GM19328 (cell line): ENCODE results near the gene TSHZ3.

Experiments used
- ATAC-seq: cut with Tn5 transposase; IDR thresholded peaks from one replicate; pipeline ENCODE4 v1.9.1; 2021; ENCODE audit warnings: mild to moderate bottlenecking, moderate library complexity; ENCODE audit not compliant: unreplicated experiment

Gene TSHZ3

GRCh38 chr19:31290931-31291590 is 58.2 kb downstream of the TSHZ3 start:
- ATAC-seq: no peak

- no peak for ATAC-seq
Observed at GRCh38 chr19:31289976-31290375, 59.3 kb downstream of the TSHZ3 start.

GRCh38 chr19:31289381-31289880 is 59.8 kb downstream of the TSHZ3 start:
- ATAC-seq: no peak

GRCh38 chr19:31286491-31286890 is 62.7 kb downstream of the TSHZ3 start:
- ATAC-seq: no peak

GRCh38 chr19:31285744-31286143 is 63.5 kb downstream of the TSHZ3 start:
- ATAC-seq: no peak

- no peak for ATAC-seq
Observed at GRCh38 chr19:31284621-31285020, 64.6 kb downstream of the TSHZ3 start.

GRCh38 chr19:31283701-31284100 is 65.5 kb downstream of the TSHZ3 start:
- no peak for ATAC-seq

- no peak for ATAC-seq
Observed at GRCh38 chr19:31282346-31282745, 66.9 kb downstream of the TSHZ3 start.

GRCh38 chr19:31280287-31281006 is 68.8 kb downstream of the TSHZ3 start:
- no peak for ATAC-seq

GRCh38 chr19:31279436-31279765 is 69.8 kb downstream of the TSHZ3 start:
- no peak for ATAC-seq

GRCh38 chr19:31278555-31279435 is 70.4 kb downstream of the TSHZ3 start:
- no peak for ATAC-seq

- no peak for ATAC-seq
Observed at GRCh38 chr19:31277516-31277915, 71.7 kb downstream of the TSHZ3 start.

- no peak for ATAC-seq
Observed at GRCh38 chr19:31276831-31277230, 72.4 kb downstream of the TSHZ3 start.

- no peak for ATAC-seq
Observed at GRCh38 chr19:31275068-31275334, 74.2 kb downstream of the TSHZ3 start.

- no peak for ATAC-seq
Observed at GRCh38 chr19:31274251-31275067, 74.8 kb downstream of the TSHZ3 start.

- no peak for ATAC-seq
Observed at GRCh38 chr19:31272583-31273106, 76.6 kb downstream of the TSHZ3 start.

- ATAC-seq: no peak
Observed at GRCh38 chr19:31271306-31271911, 77.8 kb downstream of the TSHZ3 start.

- ATAC-seq: no peak
Observed at GRCh38 chr19:31270897-31271296, 78.3 kb downstream of the TSHZ3 start.

- no peak for ATAC-seq
Observed at GRCh38 chr19:31269425-31270127, 79.7 kb downstream of the TSHZ3 start.
